Choroid plexus epithelial cell (primary cell): ENCODE data around the gene SPOUT1.

Source experiments
- DNase-seq: peaks from one replicate; pipeline ENCODE4 v3.0.0-alpha.2; 2010; ENCODE audit warnings: low read depth
- H3K4me3 ChIP-seq: 2 replicates; pipeline ENCODE4 v1.5.1; 2011; ENCODE audit warnings: low read depth, mild to moderate bottlenecking, control low read depth, low read length, moderate library complexity
- CTCF ChIP-seq: conservative IDR thresholded peaks from 2 replicates; pipeline ENCODE4 v1.5.1; 2011; ENCODE audit warnings: low read depth, mild to moderate bottlenecking, control low read depth, inconsistent platforms, low read length, moderate library complexity

Gene SPOUT1

DNA sequence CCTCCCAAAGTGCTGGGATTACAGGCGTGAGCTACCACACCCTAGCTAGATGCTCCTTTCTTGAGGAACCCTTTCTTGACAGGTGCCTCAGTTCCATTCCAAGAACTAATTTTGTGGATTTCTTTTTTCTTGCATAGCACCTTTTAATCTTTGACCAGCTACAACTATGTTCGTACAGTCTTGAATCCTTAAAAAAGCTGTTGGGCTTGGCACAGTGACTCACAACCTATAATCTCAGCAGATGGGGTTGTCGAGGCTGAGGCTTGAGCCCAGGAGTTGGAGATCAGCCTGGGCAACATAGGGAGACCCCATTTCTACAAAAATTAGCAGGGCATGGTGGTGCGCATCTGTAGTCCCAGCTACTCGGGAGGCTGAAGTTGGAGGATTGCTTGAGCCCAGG is 56.5 kb downstream of the SPOUT1 start:
- no peak for DNase-seq
- TF ChIP-seq CTCF = no peak

DNA sequence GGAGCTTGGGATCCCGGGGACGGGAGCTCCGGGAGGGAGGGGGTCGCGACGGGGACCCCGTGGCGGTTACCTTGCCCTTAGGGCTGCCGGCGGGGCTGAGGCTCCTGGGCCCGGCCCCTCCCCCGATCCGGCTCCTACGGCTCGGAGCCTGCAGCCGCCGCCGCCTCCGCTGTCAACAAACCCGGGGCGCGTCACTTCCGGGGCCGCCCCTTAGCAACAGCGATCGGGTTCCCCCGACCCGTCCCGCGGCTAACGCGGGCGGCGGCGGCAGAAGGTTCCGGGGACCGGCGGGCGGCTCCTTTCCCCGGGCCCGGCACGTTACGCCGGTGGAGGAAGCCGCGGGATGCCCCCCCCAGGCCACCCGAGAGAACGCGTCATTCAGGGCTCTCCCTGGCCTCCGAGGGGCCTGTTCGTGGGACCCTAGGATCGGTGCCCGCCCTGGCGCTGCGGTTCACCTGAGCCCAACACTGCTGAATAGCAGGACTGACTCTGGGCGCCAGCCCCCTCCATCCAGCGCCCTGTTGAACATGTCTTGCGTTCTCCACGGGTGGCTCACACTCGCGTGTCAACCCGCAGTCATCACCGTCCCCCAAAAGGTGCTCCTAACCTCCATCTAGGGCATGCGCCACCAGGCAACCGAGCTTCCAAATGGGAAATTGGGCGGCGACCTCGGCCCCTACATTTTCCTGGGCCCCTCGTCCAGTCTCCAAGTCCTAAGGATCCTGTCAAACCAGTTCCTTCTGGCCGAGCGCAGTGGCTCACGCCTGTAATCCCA is 57.7 kb downstream of the SPOUT1 start, which contains the start of gene ZER1:
Gene ZER1, minus strand, starts transcription at position 183 of the 775 bp plus-strand sequence. CDS start 16,362 bp downstream, outside the sequence.
- H3K4me3 ChIP-seq = peak within 1 kb of the TSS; percentile 97
- peak; percentile 90 for DNase-seq
- TF ChIP-seq CTCF = no peak

More for the DNA sequence above, 56.5 kb downstream of the SPOUT1 start:
- H3K4me3 ChIP-seq = no peak overlapping the region

GRCh38 chr9:128771094-128771721 is 58.4 kb downstream of the SPOUT1 start:
- DNase-seq = peak; percentile 43
- TF ChIP-seq CTCF = peak; percentile 8
- H3K4me3 ChIP-seq = peak overlapping the region; percentile 97

DNA sequence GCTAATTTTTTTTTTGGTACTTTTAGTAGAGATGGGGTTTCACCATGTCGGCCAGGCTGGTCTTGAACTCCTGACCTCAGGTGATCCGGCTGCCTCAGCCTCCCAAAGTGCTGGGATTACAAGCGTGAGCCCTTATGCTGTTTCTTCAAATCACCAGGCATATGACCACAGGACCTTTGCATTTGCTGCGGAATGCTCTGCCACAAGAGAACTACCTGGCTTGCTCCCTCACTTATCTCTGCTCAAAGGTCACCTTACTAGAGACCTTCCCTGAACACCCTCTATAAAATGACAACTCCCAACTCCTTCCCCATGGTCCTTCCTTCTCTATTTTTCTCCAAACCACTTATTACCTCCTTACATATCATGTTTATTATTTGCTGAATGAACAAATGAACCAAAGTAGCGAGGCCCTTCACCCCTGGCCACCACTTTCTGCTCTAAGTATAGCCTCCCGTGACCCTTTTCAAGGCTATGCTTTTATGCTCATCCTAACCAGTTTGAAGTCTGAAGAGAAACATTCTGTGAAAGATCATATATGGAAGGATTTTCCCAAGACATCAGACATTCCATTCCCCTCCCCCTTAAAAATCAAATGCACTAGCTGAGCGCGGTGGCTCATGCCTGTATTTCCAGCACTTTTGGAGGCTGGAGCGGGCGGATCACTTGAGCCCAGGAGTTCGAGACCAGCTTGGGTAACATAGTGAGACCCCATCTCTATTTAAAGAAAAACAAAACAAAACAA is 59.1 kb downstream of the SPOUT1 start:
- DNase-seq = no peak
- no peak for TF ChIP-seq CTCF
- H3K4me3 ChIP-seq = peak overlapping the region; percentile 97
